Dendritic cell treated with granulocyte-macrophage colony-stimulating factor and Interleukin-4, amounts not matched to agents 40 ng/mL and 50 ng/mL, for 4 days (primary cell): Measurements from ENCODE around the gene KITLG.

Experiments used
- H3K27ac Mint-ChIP-seq: one replicate; pipeline ENCODE4 v1.8.0; 2022; ENCODE audit warnings: mild to moderate bottlenecking, mixed read lengths
- H3K27me3 Mint-ChIP-seq: one replicate; pipeline ENCODE4 v1.8.0; 2022; ENCODE audit warnings: mild to moderate bottlenecking, mixed read lengths
- H3K36me3 Mint-ChIP-seq: one replicate; pipeline ENCODE4 v1.8.0; 2022; ENCODE audit warnings: low read depth, mixed read lengths
- H3K4me1 Mint-ChIP-seq: one replicate; pipeline ENCODE4 v1.8.0; 2022; ENCODE audit warnings: low read depth, mixed read lengths
- H3K4me3 Mint-ChIP-seq: one replicate; pipeline ENCODE4 v1.8.0; 2022; ENCODE audit warnings: mild to moderate bottlenecking, moderate library complexity, mixed read lengths
- H3K9me3 Mint-ChIP-seq: one replicate; pipeline ENCODE4 v1.8.0; 2022; ENCODE audit warnings: mixed read lengths
- intact Hi-C: fragments of 100-400 bp; cut with micrococcal nuclease; formaldehyde crosslinking; loops from one replicate; pipeline ENCODE4 v1.15.0; 2022

Gene KITLG

DNA sequence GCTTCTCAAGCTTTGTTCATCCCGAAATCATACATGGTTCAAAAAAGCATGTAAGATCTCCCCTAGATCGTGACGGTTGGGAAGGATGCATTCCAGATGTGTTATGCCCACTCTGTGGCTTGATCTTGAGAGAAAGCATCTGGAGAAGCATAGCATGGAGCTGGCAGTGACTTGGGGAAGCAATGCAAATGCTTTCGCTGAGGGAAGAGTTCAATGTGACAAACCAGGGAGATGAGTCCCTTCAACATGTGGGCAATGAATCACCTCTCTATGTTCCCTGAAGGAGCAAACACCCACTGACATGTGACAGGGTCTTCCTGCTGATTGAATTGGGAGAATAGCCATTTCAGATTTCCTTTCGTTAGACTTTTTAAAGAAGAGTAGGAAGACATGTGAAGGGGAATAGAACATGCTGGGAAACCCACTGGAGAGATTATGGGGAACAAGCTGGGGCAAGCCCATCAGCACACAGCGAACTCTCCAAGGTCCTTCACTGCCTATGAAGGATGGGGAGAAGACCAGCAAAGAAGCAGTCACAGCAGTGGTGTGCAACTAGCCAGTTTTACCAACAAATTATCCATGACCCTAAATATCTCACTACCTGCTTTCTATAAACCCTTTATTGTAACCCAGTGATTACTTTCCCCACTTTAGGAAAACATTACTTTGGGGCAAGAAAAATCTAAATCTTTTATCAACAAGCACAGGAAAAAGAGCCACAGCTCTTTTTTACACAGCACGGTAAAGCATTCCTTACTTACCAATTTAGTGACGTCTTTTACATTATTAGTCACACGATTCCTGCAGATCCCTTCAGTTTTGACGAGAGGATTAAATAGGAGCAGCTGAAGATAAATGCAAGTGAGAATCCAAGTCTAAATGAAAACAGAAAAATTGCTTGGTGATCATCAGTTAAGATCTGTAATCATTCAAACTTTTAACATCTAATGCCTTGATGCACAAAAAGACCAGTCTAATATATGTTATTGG, 35.0 kb downstream of the KITLG start:
- Mint-ChIP-seq H3K4me1 (no peaks in the 10 kb centered on the region), H3K27ac (no peak overlapping the region), H3K9me3 (no peaks in the 10 kb centered on the region), H3K36me3 (no peaks in the 10 kb centered on the region), H3K27me3 (no peaks in the 10 kb centered on the region), H3K4me3 (no peak overlapping the region)
- intact Hi-C loops: no loop called here

DNA sequence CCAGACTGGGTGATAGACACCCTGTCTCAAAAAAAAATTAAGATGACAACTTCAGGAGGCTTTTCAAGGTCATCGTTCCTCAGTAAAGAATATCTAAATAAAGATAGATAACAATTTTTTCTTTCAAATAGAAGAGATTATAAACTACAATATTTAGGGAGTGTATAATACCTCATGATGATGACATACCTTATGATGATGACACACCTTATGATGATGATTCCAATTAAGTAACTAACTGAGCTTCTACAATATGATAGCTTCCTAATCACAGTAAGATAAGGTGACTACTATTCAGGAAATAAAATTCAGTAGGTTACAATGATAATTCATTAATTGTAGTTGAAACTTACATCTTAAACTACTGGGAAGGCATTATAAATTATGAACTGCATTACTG, 40.4 kb downstream of the KITLG start:
- Mint-ChIP-seq H3K27me3 (no peaks in the 10 kb centered on the region), H3K9me3 (no peaks in the 10 kb centered on the region), H3K27ac (no peak overlapping the region), H3K4me3 (no peak overlapping the region), H3K4me1 (no peaks in the 10 kb centered on the region), H3K36me3 (no peaks in the 10 kb centered on the region)
- intact Hi-C loops: no loop called here

DNA sequence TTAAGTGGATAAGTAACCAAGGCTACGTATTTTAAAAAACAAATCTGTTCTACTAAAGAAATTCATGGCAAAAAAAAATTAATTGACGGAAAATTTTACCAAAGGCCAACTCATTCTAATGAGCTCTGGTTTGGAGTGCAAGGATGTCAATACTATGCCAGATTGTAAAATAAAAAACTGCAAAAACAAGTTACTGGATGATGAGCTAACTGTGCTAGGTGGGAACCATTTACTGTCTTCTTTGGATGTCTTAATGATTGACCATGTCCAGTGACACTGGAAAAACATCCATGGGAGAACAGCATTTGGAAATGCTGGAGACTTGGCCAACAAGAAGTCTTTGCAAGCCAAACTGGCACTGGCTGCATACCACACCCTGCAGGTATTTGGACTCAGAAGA, 41.6 kb downstream of the KITLG start:
- no peaks in the 10 kb centered on the region for H3K27me3 Mint-ChIP-seq
- no peak overlapping the region for H3K4me3 Mint-ChIP-seq
- no peaks in the 10 kb centered on the region for H3K9me3 Mint-ChIP-seq
- H3K27ac Mint-ChIP-seq: no peak overlapping the region
- intact Hi-C loops: no loop called here
- no peaks in the 10 kb centered on the region for H3K36me3 Mint-ChIP-seq
- no peaks in the 10 kb centered on the region for H3K4me1 Mint-ChIP-seq

DNA sequence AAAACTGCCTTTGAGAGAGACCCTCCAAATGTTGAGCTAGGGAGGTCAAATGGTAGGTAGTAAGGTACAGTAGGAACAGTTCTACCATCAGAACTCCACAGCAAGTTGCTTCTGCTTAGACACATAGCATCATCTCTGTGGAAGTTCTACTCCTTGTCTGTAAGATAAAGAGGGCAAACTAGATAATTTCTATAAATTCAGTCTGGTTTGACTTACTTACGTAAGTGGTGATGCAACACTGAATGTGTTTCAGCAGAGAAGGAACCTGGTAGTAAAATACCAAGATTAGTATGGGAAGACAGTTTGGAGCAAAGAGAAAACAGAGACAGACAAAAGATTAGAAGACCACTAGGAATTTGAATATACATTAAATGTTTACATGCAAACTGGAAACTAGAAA, 42.0 kb downstream of the KITLG start:
- no peaks in the 10 kb centered on the region for H3K36me3 Mint-ChIP-seq
- H3K9me3 Mint-ChIP-seq: no peaks in the 10 kb centered on the region
- intact Hi-C loops: no loop called here
- no peaks in the 10 kb centered on the region for H3K4me1 Mint-ChIP-seq
- H3K27ac Mint-ChIP-seq: no peak overlapping the region
- no peaks in the 10 kb centered on the region for H3K27me3 Mint-ChIP-seq
- H3K4me3 Mint-ChIP-seq: no peak overlapping the region

DNA sequence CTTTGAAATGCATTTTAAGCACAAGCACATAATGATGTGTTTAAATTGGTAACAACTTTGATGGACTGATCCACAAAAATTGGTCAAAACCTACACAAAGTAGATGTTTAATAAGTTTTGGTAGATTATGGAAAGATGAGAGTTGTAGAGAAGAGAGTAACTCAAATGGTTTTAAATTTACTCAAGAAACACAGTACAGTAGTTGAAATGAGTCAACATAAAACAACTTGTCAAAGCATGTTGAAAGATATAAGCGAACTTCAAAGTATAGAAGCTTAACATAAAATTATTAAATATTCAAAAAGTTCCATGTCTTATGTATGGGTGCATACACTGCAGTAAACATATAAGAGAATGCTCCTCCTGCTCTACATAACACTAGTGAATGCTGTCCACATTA, 49.4 kb downstream of the KITLG start:
- Mint-ChIP-seq H3K9me3 (no peaks in the 10 kb centered on the region), H3K27me3 (no peaks in the 10 kb centered on the region), H3K4me3 (no peak overlapping the region), H3K4me1 (no peaks in the 10 kb centered on the region), H3K36me3 (no peaks in the 10 kb centered on the region), H3K27ac (no peak overlapping the region)
- intact Hi-C loops: no loop called here

DNA sequence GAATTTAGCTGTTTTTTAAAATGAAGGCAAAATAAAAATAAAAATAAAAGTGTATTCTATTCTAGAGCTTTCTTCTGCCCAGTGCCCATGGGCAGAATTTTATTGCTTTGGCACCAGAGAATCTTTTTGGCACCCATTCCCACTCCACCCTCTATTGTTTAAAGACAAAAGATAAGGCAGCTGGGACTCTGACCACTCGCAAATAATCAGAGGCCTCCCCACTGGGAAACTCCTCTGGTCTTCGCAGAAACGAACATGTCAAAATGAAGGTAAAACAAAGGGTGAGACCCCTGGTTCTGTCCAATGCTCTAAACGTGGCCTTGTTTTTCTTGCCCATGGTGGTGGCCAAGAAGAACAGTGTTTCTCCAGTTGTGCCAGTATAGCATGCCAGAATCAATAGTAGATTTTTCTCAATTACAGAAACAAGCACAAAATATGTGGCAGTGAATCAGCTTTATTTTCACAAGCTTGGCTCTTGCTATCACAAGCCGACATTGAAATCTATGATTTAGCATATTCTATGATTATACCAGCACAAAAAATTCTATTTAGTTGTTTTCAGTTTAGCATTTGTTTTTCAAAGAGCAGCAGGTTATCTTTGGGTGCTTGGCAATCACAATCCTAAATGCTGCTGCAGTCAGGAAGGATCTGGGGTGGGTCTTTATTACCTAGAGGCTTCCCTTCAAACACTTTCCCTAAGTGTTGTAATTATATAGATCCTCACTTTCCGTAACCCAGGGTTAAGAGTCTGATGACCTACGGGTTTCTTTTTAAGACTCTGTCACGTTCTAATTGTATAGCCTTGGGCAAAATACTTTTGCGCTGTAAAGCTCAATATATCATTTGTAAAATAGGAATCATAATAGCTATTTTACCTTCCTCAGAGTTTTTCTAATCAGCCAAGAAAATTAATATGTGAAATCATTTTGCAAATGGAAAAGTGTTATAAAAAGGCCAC, 50.5 kb downstream of the KITLG start:
- intact Hi-C loops: no loop called here
- no peaks in the 10 kb centered on the region for H3K9me3 Mint-ChIP-seq
- H3K27me3 Mint-ChIP-seq: no peaks in the 10 kb centered on the region
- H3K36me3 Mint-ChIP-seq: no peaks in the 10 kb centered on the region
- H3K4me1 Mint-ChIP-seq: no peaks in the 10 kb centered on the region
- H3K4me3 Mint-ChIP-seq: no peak overlapping the region
- H3K27ac Mint-ChIP-seq: no peak overlapping the region

DNA sequence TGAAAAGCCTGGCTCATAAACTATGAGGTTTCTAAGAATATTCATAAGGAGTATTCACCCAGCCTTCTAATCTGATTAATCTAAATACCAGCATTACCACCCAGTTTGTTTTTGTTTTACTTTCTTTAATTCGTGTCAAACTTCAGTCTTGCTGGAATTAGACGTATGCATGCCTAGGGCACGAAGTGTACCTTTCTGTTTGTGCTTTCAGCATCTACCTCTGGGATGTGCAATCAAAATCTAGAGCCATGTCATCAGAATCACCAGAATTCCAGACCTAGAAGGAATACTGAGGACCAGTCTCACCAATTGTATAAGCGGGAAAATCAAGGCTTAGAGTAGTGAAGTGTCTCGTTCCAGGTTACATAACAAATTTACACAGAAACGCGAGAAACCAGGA, 57.3 kb downstream of the KITLG start:
- intact Hi-C loops: no loop called here

DNA sequence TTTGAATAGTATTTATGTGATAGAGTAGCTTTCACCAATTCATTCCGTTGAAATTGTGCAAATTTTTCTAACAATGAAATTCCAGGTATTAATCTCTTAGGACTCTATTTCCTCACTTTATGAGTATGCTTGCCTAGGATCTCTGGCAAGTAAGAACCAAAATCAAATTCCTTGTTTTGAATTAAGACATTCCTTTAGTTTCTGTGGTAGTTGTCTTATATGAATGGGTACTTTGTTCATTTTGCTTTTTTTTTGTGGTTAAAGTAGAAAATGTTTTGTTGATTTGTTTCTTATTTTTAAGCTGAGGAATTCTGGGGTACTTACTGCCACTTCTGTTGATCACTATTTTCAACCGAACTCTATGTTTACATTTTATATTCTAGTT, 59.8 kb downstream of the KITLG start:
- no peaks in the 10 kb centered on the region for H3K4me1 Mint-ChIP-seq
- H3K4me3 Mint-ChIP-seq: no peak overlapping the region
- H3K27me3 Mint-ChIP-seq: no peaks in the 10 kb centered on the region
- intact Hi-C loops: no loop called here
- no peaks in the 10 kb centered on the region for H3K36me3 Mint-ChIP-seq
- no peak overlapping the region for H3K27ac Mint-ChIP-seq
- H3K9me3 Mint-ChIP-seq: no peaks in the 10 kb centered on the region

More for the DNA sequence above, 57.3 kb downstream of the KITLG start:
- Mint-ChIP-seq H3K4me1 (no peaks in the 10 kb centered on the region), H3K9me3 (no peaks in the 10 kb centered on the region), H3K27ac (no peak overlapping the region), H3K4me3 (no peak overlapping the region), H3K36me3 (no peaks in the 10 kb centered on the region), H3K27me3 (no peaks in the 10 kb centered on the region)

DNA sequence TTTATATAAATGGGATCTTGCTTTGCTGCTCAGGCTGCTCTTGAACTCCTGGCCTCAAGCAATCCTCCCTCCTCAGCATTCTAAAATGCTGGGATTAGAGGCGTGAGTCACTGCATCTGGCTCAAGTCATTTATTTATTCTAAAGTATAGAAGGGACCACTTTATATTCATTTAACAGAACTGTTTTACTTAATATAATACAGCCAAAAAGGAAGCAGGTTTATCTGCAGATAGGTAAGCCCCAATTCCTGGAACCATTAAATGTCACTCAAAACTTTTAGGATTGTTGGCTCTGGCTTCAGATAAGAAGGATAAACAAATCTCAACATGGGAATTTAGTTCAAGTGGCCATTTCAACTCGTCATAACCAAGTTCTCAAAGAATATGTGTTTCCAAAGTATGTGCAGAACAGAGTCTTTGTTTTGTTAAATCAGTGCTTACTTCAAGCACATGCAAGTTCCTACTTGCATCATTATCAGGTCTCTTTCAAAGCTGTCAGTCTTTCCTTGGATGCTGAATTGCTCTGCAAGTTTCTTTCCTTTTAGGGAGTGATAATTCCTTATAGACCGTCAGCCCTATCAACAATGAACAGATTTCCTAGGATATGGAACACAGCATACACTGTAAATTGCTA, 60.4 kb downstream of the KITLG start:
- Mint-ChIP-seq H3K27me3 (no peaks in the 10 kb centered on the region), H3K9me3 (no peaks in the 10 kb centered on the region), H3K4me1 (no peaks in the 10 kb centered on the region), H3K4me3 (no peak overlapping the region), H3K27ac (no peak overlapping the region), H3K36me3 (no peaks in the 10 kb centered on the region)
- intact Hi-C loops: no loop called here

DNA sequence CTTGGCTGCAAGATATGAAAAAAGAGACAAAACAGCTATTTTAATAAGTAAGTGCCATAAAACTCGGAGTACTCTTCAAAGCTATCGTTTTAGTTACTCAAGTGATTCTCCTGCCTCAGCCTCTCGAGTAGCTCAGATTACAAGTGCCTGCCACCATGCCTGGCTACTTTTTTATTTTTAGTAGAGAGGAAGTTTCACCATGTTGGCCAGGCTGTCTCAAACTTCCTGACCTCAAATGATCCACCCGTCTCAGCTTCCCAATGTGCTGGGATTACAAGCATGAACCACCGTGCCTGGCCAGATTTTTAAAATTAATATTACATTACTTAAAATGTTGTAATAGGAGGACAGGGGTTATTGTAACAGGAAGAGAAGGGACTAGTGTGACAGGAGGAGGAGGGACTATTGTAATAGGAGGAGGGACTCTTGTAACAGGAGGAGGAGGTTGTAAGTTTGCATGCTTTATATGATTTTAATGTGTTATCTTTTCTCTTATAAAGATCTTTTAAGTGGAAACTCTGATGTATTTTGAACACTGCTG, 61.3 kb downstream of the KITLG start:
- Mint-ChIP-seq H3K36me3 (no peaks in the 10 kb centered on the region), H3K9me3 (no peaks in the 10 kb centered on the region), H3K27ac (no peak overlapping the region), H3K27me3 (no peaks in the 10 kb centered on the region), H3K4me1 (no peaks in the 10 kb centered on the region), H3K4me3 (no peak overlapping the region)
- intact Hi-C loops: no loop called here

DNA sequence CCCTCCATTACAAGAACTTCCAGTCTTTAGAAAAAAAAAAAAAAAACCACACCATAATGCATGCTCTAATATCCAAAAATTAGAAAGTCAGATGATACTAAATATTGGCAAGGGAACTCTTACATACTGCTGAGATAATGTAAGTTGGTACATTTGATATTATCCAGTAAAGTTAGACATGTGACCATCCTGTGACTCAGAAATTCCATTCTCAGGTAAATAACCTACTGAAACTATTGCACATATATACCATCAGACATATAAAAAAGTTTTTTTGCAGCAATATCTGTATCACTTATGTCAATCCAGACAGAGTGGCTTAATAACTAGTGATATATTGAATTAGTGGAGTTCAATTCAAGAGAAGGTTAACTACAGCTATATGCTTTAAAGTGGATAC, 63.5 kb downstream of the KITLG start:
- H3K27ac Mint-ChIP-seq: no peak overlapping the region

DNA sequence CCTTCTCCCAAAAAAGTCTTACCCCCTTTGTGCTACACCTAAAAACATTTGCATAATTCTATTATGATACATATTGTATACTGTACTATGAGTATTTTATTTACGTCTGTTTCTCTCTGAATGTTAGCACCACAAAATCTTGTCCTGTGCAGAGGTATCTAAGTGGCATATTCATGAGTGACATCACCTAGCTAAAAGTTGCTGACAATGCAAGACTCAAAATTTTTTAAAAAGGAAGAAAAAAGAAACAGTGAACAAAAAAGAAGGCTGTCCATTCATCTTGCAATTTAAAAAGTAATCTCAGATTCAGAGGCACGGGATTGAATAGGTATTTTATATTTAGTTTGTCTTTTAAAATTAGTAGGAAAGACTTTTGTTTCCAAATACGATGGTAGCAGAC, 69.4 kb downstream of the KITLG start:
- intact Hi-C loops: no loop called here
- H3K36me3 Mint-ChIP-seq: no peaks in the 10 kb centered on the region
- H3K27ac Mint-ChIP-seq: no peak overlapping the region
- H3K4me3 Mint-ChIP-seq: no peak overlapping the region
- no peaks in the 10 kb centered on the region for H3K9me3 Mint-ChIP-seq
- no peaks in the 10 kb centered on the region for H3K4me1 Mint-ChIP-seq
- H3K27me3 Mint-ChIP-seq: no peaks in the 10 kb centered on the region

More for the DNA sequence above, 63.5 kb downstream of the KITLG start:
- no peaks in the 10 kb centered on the region for H3K4me1 Mint-ChIP-seq
- H3K27me3 Mint-ChIP-seq: no peaks in the 10 kb centered on the region
- H3K36me3 Mint-ChIP-seq: no peaks in the 10 kb centered on the region
- intact Hi-C loops: no loop called here
- no peak overlapping the region for H3K4me3 Mint-ChIP-seq
- no peaks in the 10 kb centered on the region for H3K9me3 Mint-ChIP-seq

DNA sequence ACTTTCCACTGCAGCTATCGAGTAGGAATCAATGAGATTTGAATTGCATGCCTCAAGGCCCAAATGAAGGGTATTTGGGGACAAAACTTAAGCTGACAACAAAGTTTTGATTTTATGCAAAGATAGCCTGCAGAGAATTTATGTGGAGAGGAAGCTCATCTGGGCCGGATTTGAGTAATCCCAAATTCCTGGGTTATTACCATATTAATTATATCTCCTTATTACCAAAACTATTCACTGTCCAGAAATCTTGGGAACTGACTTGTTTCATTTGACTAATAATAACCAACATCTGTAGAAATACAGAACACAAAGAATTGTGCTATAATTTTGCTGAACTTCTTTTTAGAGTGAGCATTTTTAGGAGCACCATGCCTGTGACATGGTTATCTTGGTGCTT, 70.4 kb downstream of the KITLG start:
- Mint-ChIP-seq H3K4me1 (no peaks in the 10 kb centered on the region), H3K27me3 (no peaks in the 10 kb centered on the region), H3K27ac (no peak overlapping the region), H3K36me3 (no peaks in the 10 kb centered on the region), H3K9me3 (no peaks in the 10 kb centered on the region), H3K4me3 (no peak overlapping the region)
- intact Hi-C loops: no loop called here
